Hematopoietic multipotent progenitor cell treated with erythropoietin and hydrocortisone succinate and interleukin-3 and kit ligand, for 6 days (in vitro differentiated cells): Measurements from ENCODE around the gene AKT2.

ENCODE experiments used
- DNase-seq: peaks from one replicate; pipeline ENCODE4 v3.0.0-alpha.2; 2015

Gene AKT2

DNA sequence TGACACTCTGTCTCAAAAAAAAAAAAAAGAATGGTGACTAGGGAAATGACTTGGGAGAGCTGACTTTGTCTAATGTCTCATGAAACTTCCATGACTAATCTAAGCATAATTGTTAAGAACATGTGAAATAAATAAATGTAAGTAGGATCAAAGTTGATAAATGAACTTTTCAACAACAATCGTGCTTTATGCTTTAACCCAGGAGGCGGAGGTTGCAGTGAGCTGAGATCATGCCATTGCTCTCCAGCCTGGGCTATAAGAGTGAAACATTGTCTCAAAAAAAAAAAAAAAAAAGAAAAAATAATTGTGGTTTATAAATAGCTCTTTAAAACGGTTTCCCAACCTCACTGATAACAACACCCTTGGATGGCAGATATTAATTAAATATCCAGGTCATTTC lies 12.9 kb upstream of the AKT2 start:
- DNase-seq: no peak

DNA sequence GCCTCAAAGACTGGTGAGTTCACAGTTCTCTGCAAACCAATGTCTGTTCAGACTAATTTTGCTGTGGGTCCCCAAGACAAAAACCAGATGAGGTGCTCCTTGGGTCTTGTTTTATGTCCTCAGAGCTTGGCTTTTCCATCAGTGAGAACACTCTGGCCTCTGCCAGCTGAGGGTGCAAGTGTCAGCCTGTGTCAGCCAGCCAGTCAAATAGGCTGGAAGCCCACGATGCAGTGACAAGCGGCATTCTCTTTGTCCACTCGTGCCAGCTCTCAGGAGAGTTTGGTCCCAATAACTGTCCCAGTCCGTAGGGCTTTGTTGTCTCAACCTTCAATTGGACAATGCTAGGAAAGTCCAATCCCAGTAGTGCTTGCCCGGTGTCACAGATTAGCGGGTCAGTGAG lies 9.4 kb upstream of the AKT2 start:
- no peak for DNase-seq

- DNase-seq: no peak
Measured at GRCh38 chr19:40286971-40287421, 1.9 kb upstream of the AKT2 start.

GRCh38 chr19:40286235-40286970 lies 1.3 kb upstream of the AKT2 start:
- DNase-seq: no peak

DNA sequence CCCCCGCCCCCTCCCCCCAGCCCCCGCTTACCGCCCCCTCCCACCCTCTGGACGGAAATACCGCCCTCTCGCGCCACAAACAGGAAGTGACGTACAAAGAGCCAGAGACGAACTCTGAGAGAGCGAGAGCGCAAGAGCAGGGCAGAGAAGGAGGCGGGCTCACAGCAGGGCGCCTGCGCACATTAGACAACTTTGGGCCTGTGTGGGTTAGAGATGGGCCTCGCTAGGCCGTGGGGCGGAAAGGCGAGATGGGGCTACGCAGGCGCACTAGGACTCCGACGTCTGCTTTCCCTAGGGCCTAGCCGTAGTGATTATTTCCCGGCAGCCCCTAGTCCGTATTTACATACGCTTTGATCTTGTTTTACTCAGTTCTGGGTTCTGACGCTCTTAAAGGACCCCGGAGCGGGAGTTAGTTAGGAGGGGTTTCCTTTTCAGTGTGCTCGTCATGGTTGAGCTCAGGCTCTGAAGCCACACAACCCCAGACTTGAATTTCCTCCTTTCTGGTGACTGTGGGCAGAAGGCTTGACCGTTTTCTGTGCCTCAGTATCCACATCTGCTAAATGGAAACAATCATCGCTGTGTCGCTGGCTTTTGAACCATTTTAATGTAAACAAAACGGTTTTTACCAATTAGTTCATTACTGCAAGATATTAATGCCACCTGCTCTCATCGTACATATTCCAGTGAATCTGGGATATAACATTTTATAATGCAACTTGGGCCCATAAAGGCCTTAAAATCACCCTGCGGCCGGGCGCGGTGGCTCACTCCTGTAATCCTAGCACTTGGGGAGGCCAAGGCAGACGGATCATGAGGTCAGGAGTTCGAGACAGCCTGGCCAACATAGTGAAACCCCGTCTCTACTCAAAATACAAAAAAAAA lies 449 bp upstream of the AKT2 start:
- peak; percentile 100 for DNase-seq

- no peak for DNase-seq
Measured at GRCh38 chr19:40284251-40284500, 969 bp downstream of the AKT2 start.

- DNase-seq: no peak
Measured at GRCh38 chr19:40283414-40284250, 1.5 kb downstream of the AKT2 start.

- no peak for DNase-seq
Measured at GRCh38 chr19:40282920-40283319, 2.2 kb downstream of the AKT2 start.

DNA sequence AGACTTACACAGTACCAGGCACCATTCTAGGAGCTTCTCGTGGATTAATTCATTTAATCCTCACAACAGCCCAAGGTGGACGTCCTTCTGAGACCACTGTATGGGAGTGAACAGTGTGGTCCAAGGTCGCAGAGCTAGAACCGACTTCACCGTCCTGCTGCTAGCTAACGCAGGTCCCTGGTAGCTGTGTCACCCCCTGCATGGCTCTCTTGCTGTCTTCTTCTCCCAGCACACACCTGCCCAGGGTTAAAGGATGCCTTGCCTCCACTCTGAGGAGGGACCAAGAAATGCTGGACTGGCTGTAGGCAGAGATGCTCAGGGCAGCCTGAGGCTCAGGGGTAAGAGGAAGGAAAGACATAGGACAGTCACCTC lies 3.0 kb downstream of the AKT2 start:
- DNase-seq: no peak

GRCh38 chr19:40281381-40282208 lies 3.5 kb downstream of the AKT2 start:
- no peak for DNase-seq

DNA sequence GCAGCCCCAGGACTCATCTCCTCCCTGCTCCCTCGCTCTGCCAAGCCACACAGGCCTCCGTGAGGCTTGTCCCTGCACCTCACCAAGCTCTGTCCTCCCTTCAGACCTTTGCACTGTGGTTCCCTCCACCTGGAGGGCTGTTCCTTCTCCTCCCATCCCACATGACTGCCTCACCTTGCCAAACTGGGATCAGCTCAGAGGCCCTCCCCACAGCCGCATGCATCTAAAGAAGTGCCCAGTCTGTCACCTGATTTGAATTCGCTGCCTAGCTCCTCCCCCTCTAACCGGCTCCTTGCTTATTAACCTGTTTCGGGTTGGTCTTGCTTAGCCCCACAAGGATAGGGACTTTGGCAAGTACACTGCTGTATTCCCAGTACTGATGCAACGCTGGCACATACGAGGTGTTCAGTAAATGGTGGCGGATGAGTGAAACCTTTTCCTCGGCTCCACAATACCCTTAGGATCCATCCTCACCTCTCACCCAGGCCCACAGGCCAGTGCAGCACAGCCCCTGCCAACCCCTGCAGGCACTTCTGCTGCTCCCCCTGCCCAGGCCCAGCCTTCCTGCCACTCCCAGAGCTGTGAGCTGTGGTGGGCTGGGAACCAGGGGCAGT lies 4.4 kb downstream of the AKT2 start:
- peak; percentile 47 for DNase-seq

GRCh38 chr19:40279761-40280607 lies 5.2 kb downstream of the AKT2 start:
- peak; percentile 69 for DNase-seq

DNA sequence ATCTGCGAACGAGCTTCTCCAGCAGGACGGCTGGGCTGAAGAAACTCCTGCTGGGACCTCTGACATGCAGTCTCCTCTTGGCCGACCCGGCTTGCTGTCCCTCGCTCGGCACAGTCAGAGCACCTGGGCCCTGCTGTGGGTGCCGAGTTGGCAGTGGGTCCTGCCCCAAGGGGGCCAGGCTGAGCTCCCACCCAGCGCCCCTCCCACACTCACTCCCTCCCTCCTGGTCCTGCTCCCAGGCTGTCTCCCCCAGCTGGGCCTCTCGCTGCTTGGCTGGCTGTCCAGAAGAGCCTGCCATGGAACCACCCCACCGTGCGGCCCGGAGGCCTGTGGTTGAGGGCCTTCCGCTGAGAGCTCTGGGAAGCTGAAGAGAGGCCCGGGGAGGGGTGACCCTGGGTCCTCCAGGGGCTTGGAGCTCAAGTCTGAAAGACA lies 6.0 kb downstream of the AKT2 start:
- peak; percentile 36 for DNase-seq

- DNase-seq: no peak
Measured at GRCh38 chr19:40278361-40279035, 6.6 kb downstream of the AKT2 start.

DNA sequence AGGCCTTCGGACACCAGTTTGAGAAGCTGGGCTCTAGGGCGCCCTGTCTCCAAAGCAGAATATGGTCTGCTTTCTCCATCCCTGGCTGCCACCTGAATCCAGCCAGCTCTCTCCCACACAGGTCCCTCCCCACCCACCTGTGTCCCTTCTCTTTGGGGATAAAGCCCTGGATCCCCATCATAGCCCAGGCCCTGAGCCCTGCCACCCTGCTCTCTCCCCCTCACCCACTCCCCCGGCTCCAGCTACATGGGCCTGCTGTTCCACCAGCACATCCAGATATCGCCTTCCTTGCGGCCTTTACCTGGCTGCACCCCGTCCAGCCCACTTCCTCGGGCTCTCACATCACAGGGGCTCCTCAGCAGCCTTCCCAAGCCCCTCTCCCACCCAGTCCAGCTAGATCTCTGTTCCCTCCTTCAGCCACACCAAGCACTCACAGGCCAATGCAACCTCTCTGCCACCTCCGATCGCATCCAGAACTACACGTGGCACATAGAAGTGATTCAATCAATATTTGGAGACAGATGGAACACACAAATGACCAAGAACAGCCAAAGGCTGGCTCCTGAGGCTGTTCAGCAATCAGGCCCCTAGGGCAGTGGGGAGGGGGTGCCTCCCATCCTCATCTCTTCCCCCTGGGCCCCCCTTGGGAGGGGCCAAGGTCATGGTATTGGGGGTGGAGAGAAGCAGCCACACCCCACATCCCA lies 7.6 kb downstream of the AKT2 start:
- DNase-seq: no peak

DNA sequence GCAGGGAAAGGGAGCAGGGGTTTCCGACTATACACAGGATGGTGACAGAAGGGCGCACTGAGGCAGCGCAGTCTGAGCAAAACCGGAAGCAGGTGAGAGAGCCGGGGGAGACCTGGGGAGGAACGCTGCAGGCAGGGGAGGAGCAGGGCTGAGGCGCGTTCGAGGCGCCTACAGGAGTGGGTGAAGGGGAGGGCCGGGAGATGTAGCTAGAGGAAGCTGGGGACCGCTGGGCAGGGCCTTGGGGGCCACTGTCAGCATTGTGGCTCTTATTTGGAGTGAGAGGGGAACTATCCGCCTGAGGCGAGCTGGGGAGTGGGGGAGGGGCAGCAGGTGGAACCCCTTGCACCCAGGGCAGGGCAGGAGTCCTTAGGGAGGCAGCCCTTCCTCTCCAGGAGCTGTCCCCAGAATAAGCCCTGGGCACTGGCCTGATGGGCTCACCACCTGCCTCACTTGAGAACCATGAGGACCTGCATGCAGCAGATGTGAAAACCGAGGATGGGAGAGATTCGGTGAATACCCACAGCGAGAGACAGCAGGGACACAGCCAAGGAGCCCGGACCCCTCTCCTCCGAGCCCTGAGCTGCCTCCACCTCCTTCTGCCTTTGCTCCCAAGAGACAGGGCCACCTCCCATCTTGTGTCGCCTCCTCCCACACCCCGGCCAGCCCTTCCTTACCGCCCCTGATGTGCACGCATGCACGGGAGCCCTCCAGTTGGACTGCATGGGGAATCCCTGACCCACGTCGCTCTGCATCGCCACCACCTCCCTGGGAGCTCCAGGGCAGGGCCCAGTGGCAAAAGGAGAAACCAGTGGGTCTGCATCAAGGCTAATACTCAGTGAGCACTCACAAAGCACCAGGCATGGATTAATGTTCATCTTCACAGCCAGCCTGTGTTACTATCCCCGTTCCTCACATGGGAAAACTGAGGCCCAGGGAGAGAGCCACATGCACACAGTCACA lies 10.3 kb downstream of the AKT2 start:
- DNase-seq: peak; percentile 61

DNA sequence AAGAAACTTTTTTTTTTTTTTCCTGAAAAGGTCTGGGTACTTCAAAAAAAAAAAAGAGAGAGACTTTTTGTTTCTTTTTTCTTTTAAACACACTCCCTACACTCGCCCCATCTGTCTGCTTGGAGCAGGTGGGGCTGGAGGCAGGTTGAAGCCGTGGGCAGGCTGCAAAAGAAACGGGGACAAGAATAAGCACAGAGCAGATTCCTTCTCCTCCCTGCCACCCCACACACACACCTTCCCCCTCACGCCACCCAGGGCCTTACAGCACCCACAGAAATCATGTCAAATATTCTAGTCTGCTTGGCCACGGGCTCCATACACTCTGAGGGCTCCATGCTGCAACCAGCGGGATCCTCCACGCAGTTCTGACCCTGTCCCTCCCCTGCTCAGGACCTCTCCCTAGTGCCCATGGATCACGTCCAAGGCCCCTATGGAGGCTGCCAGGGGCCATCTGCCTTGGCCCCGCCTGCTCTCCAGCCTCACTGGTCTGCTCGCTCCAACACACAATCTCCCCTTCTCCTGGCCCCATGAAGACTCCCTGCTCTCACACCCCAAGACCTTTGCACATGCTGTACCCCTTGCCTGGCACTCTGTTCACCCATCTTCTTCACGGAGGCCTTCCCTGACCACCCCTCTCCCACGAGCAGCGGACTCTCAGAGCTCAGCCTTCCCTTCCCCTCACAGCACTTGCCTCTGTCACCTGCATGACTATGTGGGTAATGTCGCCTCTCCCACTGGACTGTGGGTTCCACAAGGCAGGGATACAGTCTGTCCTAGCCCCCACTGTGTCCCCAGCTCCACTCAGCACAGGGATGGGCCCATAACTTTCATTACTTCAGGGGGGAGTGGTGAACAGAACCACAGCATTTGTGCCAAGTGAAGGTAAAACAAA lies 11.4 kb downstream of the AKT2 start:
- DNase-seq: no peak

- DNase-seq: peak; percentile 24
Measured at GRCh38 chr19:40272261-40272660, 12.9 kb downstream of the AKT2 start.
